Measurements from ENCODE around the gene OR5K1.

Gene OR5K1

DNA sequence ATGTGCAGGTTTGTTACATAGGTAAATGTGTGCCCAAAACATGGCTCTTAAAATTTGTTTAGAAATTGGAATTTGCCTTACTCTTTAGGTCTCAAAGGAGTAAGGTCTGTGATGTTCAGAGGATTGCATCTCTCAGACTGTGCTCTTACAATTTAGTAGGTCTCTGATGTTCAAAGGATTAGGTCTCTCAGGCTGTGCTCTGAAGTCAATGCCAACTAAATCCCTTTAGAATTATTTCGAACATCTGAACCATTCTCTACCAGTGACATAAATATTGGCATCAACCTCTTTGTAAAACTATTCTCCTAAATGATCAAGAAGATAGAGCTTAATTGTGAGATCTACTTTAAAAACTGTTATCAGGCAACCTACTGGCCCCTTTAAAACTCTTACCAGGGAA is at the start of gene OR5K1:
TSS of gene OR5K1 (plus strand) at position 301 of the 400 bp plus-strand sequence. CDS start 6,376 bp downstream, outside the sequence.
- in situ Hi-C loops (cut with HindIII; ENCODE audit: low sequenced_read_pairs), result no loop called here

DNA sequence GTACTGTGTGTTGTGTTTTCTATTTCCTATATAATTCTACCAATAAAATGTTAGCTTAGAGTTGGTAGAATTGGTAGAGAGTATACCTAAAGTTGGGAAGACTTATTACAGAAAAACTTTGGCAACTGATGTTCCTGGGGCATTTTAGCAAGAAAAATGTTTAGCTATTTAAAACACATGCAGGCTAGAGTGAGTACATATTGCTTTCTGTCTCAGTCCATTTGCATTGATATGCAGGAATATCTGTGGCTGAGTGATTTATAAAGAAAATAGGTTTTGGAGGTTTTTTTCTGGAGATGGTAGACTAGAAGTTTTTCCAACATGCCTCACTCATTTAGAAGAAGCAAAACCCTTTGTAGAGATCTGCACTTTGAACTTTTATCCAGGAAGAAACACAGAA is 30.4 kb upstream of the OR5K1 start:
- in situ Hi-C loops (cut with HindIII; ENCODE audit: low sequenced_read_pairs), result no loop called here

DNA sequence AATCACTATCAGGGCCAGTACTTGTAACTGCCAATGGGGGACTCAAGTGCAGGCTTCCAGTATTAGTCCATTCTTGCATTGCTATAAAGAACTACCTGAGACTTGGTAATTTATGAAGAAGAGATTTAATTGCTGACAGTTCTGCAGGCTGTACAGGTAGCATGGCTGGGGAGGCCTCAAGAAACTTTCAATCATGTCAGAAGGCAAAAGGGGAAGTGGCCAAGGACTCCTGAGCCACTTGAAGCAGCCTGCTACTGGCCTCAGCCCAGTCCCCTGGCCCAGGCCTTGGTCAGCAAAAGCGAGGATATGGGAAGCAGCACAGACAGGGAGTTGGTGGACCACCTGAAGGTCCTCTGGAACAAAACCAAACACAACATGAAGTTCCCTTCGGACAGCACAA is 29.2 kb upstream of the OR5K1 start:
- in situ Hi-C loops (cut with HindIII; ENCODE audit: low sequenced_read_pairs), result no loop called here

DNA sequence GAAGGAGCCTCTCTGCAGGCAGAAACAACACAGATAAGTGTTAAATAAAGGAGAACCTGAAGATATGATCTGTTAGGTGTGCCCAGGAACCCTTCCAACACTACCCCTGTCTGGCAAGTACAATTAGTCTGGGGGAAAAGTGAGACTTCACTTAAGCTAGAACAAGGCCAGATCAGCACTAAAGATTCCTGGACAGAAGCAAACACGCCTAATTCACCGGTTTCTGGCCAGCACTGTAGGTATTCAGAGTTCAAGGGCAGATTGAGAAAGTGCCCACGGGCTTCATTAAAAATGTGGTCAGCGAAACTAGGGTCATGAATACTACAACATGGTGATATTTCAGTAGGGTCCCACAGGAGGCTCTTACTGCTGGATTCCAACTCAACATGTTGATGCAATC is 28.6 kb upstream of the OR5K1 start:
- in situ Hi-C loops (cut with HindIII; ENCODE audit: low sequenced_read_pairs), result no loop called here

DNA sequence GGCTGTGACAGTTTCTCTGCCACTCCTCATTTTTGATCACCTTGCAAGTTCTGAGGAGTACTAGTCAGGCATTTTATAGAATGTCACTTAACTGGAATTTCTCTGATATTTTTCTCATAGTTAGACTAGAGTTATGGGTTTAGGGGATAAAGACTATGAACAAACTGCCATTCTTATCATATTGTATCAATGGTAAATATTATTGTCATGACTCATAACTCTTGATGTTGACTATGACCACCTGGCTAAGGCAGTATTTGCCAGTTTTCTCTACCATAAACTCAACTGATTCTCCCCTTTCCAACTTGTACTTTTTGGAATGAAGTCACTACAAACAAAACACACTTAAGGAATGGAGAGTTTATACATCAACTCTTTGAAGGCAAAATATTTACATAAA is 22.7 kb upstream of the OR5K1 start:
- in situ Hi-C loops (cut with HindIII; ENCODE audit: low sequenced_read_pairs), result no loop called here

DNA sequence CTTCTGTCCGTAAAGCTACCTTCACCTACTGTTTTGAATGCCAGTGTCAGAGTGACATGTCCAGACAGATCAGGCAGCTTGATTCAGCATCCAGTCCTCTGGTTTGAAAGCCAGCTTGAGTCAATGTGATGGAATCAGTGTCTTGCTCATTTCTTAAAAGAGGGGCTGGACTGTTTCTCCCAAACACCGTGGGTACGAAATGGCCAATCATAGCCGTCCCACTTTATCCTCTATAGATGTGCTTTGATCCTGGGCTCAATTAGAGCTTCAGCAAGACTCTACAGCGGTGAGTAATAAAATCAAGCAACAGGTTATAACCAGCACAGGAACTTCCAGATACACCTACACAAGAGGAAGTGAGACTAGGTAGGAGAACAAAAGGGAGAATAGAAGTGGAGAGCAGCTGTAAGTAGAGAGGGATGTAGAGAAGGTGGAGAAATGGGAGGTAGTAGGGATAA is 17.0 kb upstream of the OR5K1 start:
- in situ Hi-C loops (cut with HindIII; ENCODE audit: low sequenced_read_pairs), result no loop called here

DNA sequence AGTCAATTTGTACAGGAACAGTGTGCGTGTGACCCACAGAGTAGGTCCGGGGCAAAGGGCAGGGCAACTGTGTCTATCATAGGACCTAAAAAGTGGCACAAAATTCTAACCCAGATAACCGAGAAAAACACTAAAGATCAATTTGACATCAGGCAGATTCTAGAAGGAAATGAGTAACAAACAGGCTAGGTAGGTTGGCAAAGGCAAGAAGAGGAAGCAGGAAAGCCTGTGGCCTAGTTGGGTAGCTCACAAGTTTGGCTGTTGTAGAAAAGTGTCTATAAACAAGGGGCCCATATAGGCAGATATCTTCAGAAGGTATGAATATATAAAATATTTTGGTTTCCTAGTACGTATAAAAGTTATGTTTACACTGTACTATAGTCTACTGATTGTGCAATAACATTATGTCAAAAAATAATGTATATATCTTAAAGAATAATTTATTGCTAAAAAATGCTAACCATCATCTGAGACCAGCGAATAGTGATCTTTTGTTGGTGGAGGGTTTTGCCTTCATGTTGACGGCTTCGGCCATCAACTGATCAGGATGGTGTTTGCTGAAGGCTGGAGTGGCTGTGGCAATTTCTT is 13.3 kb upstream of the OR5K1 start:
- in situ Hi-C loops (cut with HindIII; ENCODE audit: low sequenced_read_pairs), result loop anchor here (5.0 kb wide), 1 partner anchor 57 kb away; the partner anchor contains the start of gene OR5K3

DNA sequence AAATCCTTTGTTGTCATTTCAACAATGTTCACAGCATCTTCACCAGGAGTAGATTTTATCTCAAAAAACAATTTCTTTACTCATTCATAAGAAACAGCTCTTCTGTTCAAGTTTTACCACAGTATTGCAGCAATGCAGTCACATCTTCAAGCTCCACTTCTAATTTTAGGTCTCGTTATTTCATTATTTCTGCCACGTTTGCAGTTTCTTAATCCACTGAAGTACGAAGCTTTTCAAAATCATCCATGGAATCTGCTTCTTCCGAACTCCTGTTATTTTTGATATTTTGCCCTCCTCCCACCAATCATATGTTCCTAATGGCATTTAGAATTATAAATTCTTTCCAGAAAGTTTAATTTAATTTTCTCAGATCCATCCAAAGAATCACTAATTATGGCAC is 12.6 kb upstream of the OR5K1 start:
- in situ Hi-C loops (cut with HindIII; ENCODE audit: low sequenced_read_pairs), result loop anchor here (5.0 kb wide), 1 partner anchor 58 kb away; the partner anchor contains the start of gene OR5K3

DNA sequence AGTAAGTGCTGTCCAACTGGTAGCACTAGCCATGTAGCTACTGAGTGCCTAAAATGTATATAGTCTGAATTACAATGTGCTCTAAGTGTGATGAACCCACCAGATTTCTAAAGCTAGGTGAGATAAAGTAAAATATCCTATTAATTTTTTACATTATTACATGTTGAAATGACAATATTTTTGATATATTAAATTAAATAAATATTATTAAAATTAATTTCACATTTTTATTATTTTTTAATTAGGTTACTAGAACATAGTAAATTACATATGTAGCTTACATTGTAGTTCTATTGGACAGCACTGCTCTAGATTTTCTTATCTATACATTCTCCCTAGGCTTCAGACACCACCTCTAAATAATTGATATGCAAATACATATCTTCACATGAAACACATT is 9.2 kb upstream of the OR5K1 start:
- in situ Hi-C loops (cut with HindIII; ENCODE audit: low sequenced_read_pairs), result loop anchor here (5.0 kb wide), 1 partner anchor 62 kb away; the partner anchor contains the start of gene OR5K3

DNA sequence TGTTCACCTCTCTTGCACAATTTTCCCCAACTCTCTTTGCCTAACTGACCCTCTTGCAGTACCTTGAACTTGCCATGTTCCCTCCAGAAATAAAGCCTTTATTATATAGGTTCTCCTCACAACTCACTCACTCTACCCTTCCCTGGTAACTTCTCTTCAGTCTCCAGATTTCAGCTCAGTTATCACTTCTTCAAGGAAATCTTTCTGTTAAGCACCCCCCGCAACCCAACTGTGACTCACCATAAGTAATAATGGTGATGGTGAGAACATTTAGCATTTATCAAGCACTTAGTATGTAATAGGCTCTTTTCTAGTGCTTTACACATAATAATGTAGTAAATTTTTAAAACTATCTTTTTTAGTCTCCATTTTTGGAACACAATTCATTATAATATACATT is 8.1 kb upstream of the OR5K1 start:
- in situ Hi-C loops (cut with HindIII; ENCODE audit: low sequenced_read_pairs), result loop anchor here (5.0 kb wide), 1 partner anchor 63 kb away; the partner anchor contains the start of gene OR5K3

DNA sequence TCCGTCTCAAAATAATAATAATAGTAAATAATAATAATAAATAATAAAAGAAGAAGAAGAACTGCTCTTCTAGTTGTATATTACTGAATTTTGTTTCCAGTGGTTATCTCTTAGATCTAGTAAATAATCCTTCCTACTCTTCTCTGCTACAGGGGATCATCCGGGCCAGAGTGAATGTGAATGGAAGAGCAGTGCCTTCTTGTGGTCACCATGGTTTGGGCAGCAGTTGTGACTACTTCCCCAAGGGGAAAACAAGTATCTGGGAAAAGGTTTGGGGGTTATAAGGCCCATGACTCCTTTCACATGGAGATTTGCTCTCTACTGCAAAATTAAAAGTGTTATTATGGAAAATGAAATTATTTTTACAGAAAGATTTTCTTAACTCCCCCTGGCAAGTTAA is 5.5 kb upstream of the OR5K1 start:
- in situ Hi-C loops (cut with HindIII; ENCODE audit: low sequenced_read_pairs), result no loop called here

DNA sequence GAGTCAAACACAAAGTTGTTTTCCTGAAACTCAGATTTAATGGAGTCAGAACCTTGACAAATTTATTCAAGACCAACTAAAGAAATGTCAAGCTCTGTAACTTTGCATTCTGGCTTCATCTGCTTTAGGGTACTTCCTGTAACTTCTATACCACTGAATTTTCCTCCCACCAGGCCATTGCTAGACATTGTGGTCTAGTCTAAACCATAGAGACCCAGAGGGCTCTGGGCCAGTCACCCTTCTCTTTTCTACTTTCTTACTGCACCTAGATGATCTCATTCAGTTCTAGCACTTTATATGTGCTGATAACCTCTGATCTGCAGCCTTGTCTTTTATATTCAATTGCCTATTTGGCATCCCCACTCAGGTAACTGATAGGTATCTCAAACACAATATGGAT is 2.8 kb upstream of the OR5K1 start:
- in situ Hi-C loops (cut with HindIII; ENCODE audit: low sequenced_read_pairs), result no loop called here

DNA sequence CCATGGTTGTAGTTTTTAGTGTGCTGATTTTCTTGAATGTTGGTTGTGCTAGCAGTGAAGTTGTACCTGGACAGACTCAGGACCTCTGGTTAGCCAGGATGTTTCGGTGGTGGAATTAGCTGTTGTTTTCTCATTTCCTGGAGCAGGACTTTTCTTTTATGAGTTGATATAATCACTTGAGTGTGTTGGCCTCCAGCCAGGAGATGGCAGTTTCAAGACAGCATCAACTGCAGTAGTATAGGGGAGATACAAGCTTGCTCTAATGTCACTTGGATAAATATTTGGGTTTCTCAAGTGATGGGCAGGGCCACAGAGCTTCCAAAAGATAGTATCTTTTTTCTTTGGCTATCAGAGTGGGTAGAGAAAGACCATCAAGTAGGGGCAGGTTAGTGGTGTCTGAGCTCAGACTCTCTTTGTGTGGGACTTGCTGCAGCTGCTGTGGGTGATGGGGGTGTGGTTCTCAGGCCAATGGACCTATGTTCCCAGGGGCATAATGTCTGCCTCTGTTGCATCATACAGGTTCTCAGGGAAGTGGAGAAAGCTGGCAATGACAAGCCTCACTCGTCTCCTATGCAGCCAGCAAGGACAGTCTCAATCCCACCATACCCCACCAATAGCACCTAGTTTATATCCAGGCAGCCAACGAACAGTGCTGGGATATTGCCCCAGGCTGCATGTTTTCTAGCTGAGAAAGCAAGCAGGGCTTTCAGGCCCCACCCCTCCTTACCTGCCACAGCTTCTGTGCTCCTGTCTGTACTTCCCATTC is 19.9 kb downstream of the OR5K1 start:
- in situ Hi-C loops (cut with HindIII; ENCODE audit: low sequenced_read_pairs), result no loop called here

DNA sequence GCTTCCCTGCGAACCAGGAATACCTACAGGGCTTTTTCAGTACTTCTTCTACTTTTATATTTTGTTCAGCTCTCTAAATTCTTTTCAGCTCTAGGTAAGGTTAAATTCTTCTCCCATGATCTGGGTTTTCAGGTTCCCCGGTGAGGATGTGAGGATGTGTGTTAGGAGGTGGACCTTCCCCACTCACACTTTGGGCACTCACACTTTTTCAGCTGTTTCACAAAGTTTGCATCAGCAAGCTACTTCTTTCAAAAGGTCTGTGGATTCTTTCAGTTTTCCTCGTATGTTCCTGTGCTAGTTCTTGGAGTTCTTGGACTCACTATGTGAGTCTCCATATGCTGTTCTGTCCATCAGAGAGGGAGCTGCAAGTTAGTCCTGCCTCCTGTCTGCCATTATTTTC is 20.6 kb downstream of the OR5K1 start:
- in situ Hi-C loops (cut with HindIII; ENCODE audit: low sequenced_read_pairs), result no loop called here

DNA sequence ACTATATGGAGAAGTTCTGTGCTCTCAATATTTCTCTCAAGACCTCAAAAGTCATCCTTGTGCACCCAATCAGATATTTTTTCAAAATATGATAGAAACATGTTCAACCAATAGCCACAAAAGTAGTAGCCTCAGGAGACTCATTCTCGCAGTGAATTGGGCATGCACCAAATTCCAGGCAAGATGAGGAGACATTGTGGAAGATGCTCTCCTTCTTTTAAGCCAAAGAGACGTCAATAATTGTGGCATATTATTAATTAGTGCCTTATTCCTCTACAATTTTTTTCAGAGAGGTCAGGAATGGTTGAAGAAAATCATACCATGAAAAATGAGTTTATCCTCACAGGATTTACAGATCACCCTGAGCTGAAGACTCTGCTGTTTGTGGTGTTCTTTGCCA is 34.4 kb downstream of the OR5K1 start, which contains the start of gene OR5K2:
TSS of gene OR5K2 (plus strand) at position 301 of the 400 bp plus-strand sequence. CDS start at position 301, 0 bp downstream.
- in situ Hi-C loops (cut with HindIII; ENCODE audit: low sequenced_read_pairs), result no loop called here

DNA sequence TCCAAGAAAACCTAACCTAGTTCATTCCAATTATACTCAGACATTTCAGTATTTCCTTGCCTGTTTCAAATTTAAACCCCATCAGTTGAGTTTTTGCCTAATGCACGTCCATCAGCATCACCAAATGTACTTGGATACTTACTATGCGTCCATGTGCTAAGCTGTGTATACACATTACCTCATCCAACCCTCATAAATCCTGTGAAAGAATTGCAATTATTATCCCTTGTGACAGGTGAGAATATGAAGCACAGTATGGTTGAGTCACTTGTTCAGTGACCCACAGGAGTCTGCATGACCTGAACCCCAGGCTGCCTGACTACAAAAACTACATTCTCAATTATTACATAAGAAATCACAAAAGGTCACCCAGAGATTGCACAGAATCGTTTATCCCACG is 37.0 kb downstream of the OR5K1 start:
- in situ Hi-C loops (cut with HindIII; ENCODE audit: low sequenced_read_pairs), result no loop called here

DNA sequence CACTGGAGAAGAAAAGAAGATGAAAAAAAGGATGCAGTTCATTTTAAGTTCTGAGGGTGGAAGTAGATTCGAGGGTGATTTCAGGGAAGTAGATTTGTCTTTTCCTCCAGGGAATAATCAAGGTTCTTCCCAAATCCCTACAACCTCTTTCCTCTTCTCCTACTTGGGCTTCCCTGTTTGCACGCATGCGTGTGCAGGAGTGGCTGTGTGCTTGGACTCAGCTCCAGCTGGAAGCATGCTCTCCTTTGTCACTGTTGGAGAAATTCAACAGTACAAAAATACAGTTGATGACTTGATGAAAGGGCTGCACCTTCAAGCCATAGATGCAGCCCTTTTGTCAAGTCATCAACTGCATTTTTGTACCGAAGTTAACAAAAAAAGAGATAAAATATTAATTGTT is 38.3 kb downstream of the OR5K1 start:
- in situ Hi-C loops (cut with HindIII; ENCODE audit: low sequenced_read_pairs), result no loop called here

DNA sequence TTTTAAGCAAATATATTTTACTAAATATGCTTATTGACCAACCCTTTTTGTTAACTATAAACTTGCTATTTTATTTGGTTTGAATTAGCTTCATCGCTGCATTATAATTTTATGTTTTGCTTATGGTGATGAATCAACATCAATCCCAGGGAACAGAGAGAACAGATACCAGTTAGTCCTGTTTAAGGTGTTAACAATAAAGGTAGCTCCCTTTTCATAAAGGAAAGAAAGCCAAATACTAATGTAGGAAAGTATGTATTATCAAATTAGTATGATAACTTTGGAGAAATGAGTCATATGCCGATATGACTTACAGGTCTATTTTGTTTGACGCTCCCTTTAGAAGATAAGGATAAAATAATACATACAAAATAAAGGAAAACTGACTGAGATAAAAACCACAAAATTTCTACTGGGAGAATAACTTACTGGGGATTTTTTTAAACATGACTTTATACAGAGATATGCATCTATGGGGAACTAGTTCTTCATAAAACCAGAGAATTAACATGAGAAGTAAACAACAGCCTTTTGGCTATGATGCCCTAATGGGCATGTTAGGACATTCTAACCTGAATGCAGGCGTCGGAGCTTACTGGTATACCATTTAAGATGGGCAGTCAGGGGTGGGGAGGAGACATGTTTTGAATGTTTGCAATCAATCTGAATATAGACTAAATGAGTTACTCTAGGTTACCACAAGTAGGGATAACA is 39.0 kb downstream of the OR5K1 start:
- in situ Hi-C loops (cut with HindIII; ENCODE audit: low sequenced_read_pairs), result no loop called here

DNA sequence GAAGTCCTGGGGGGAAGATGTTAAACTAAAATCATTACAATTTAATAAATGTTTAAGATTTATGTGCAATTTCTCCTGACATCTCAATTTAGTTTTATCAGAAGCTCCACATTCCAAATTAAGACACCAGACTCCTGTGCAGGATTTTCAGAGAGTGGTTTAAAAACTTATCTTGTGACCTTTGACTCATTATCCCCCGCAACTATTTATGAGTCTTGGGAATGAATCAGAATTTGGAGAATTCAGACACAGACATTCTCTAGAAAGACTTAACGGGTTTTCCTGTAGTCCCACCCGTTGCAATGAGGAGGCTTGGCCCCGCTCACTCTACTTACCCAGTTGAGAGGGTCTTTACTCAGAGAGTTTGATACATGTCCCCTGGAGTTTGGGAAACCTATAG is 41.5 kb downstream of the OR5K1 start:
- in situ Hi-C loops (cut with HindIII; ENCODE audit: low sequenced_read_pairs), result no loop called here

DNA sequence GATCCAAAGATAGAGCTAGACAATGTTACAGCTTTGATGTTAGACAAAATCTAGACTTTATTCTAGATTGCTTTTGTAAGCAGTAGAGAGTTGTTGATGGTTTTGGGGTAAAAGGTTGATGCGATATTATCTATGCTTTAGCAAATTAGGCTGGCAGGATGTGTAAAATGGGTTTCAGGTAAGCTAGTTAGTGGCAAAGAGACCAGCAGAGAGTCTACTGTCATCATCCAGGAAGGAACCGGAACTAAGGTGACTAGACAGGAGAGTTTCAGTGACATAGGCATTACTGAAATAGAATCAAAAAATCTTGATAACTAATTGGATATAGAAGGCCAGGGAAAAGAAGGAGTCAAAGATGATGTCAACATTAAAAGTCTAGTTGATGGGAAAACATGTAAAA is 45.6 kb downstream of the OR5K1 start:
- in situ Hi-C loops (cut with HindIII; ENCODE audit: low sequenced_read_pairs), result no loop called here

DNA sequence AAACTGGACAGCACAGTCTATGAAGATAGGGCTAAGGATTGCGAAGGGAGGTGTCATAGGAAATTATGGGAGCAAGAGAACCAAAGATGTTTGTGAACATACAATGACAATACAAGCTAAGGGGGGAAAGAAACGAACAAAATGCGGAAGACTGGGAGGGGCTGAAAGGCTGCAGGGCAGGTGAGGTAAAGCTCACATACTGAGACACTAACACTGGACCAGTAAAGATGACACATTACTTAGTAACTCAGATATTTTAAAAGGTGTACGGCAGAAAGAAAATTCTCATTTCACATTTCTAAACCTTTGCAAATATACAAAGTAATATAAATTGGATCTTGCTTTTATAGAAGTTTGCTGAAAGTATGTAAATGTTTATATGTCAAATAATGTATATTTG is 49.6 kb downstream of the OR5K1 start:
- in situ Hi-C loops (cut with HindIII; ENCODE audit: low sequenced_read_pairs), result no loop called here

DNA sequence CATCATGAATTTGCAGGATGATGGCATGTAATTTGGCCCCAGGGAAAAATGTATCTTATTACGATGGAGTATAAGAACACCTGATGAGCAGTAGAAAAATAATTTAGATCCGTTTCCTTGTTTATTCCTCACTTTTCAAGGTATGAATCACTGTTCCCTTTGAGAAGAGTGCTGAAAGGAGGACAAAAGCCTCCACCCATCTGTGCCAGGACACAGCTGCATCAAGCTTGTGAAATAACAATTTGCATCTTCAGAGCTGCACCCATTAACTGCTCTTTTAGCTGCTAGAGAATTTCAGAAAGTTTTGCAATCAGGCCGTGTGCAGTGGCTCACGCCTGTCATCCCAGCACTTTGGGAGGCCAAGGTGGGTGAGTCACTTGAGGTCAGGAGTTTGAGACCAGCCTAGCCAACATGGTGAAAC is 50.1 kb downstream of the OR5K1 start:
- in situ Hi-C loops (cut with HindIII; ENCODE audit: low sequenced_read_pairs), result no loop called here

Measured in endothelial cell of hepatic sinusoid (primary cell).